Upper lobe of right lung (tissue), 1 donor: Measurements from ENCODE around the gene IFNA21. TPM values are rescaled to one million over a fixed set of nuclear protein-coding genes. Genes with fewer than 3 reads are reported as not detected.

Source experiments
- ATAC-seq: fragments of 200-7000 bp; cut with Tn5 transposase; one replicate; pipeline ENCODE4 v1.9.1; 2020; ENCODE audit warnings: mild to moderate bottlenecking, moderate library complexity
- DNase-seq: peaks from one replicate; pipeline ENCODE4 v3.0.0-alpha.2; 2020
- H3K27ac ChIP-seq: fragments of 200-600 bp; one replicate; pipeline ENCODE4 v1.8.0; 2022
- H3K27me3 ChIP-seq: fragments of 200-600 bp; one replicate; pipeline ENCODE4 v1.8.0; 2022; ENCODE audit warnings: mild to moderate bottlenecking
- H3K36me3 ChIP-seq: fragments of 200-600 bp; one replicate; pipeline ENCODE4 v1.8.0; 2022
- H3K4me1 ChIP-seq: fragments of 200-600 bp; one replicate; pipeline ENCODE4 v1.8.0; 2022
- H3K4me3 ChIP-seq: fragments of 200-600 bp; one replicate; pipeline ENCODE4 v1.8.0; 2022; ENCODE audit warnings: mild to moderate bottlenecking
- H3K9me3 ChIP-seq: fragments of 200-600 bp; one replicate; pipeline ENCODE4 v1.8.0; 2022
- intact Hi-C: fragments of 100-400 bp; cut with DNase I; formaldehyde crosslinking; loops from one replicate; pipeline ENCODE4 v1.11.0; 2022
- total RNA-seq: library from RNA; stranded (reverse); fragmentation: NEBNext Ultra II Directional; extraction: Animal tissue kit (Norgen Biotek cat#: 25700); gene quantifications from one replicate; pipeline ENCODE4 v1.2.1, GENCODE V29; 2021
- TF ChIP-seq, protein P1 (sequence below): fragments of 200-600 bp; IDR thresholded peaks from one replicate; pipeline ENCODE4 v1.8.0; 2022; ENCODE audit warnings: antibody characterized with exemption
- donor health status: DM: no; HTN: yes; CAD: no; lungs with severe emphysema.

Gene IFNA21
- total RNA-seq, 1 donor from 2014 or later, result not detected

GRCh38 chr9:21121595-21122251 is 44.7 kb downstream of the IFNA21 start:
- TF ChIP-seq, protein P1, sequence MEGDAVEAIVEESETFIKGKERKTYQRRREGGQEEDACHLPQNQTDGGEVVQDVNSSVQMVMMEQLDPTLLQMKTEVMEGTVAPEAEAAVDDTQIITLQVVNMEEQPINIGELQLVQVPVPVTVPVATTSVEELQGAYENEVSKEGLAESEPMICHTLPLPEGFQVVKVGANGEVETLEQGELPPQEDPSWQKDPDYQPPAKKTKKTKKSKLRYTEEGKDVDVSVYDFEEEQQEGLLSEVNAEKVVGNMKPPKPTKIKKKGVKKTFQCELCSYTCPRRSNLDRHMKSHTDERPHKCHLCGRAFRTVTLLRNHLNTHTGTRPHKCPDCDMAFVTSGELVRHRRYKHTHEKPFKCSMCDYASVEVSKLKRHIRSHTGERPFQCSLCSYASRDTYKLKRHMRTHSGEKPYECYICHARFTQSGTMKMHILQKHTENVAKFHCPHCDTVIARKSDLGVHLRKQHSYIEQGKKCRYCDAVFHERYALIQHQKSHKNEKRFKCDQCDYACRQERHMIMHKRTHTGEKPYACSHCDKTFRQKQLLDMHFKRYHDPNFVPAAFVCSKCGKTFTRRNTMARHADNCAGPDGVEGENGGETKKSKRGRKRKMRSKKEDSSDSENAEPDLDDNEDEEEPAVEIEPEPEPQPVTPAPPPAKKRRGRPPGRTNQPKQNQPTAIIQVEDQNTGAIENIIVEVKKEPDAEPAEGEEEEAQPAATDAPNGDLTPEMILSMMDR, result no peak
- H3K27me3 ChIP-seq, result no peaks in the 10 kb centered on the region
- ATAC-seq, result no peak
- no peak overlapping the region for H3K27ac ChIP-seq
- H3K4me3 ChIP-seq, result no peak overlapping the region
- no peaks in the 10 kb centered on the region for H3K9me3 ChIP-seq
- DNase-seq, result no peak
- no peaks in the 10 kb centered on the region for H3K36me3 ChIP-seq
- H3K4me1 ChIP-seq, result peaks cover 4% of the 10 kb centered on the region
- intact Hi-C loops, result no loop called here

GRCh38 chr9:21121079-21121478 is 45.4 kb downstream of the IFNA21 start:
- Histone ChIP-seq H3K4me3 (no peak overlapping the region), H3K27me3 (no peaks in the 10 kb centered on the region), H3K4me1 (peaks cover 4% of the 10 kb centered on the region), H3K9me3 (no peaks in the 10 kb centered on the region), H3K27ac (no peak overlapping the region), H3K36me3 (no peaks in the 10 kb centered on the region)
- intact Hi-C loops, result no loop called here
- no peak for DNase-seq
- ATAC-seq, result no peak
- TF ChIP-seq, protein P1, result no peak

DNA sequence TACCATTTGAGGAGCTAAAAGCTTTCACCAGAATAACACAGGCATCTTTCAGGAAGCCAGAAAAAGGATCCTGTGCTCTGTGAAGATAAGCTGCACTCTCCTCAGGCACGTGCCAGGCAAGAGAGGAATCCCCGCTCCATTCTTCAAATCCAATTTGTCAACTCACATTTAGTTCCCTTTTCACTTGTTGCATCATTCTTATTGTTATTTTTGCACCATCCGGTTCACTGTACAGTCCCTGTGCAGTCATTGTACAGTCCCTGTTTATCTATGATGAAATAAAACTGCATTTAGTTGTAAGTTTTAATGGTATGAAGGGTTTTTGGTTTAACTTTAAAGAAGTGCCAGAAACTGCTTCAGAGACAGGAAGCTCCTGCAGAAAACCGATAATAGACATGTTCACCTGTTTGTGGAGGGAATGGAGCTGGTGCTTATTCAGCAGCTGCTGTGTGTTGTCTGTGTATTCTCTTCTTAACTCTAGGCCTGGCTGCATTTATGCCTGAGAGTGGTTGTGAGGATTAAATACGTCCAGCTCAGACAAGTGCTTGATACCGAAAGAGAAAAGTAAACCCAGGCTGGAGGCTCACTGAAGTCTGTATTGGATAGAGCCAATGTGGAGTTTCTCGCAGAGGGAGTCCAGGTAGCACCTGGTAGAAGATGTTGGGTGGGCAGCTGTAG is 47.2 kb downstream of the IFNA21 start:
- intact Hi-C loops, result loop anchor here (10.0 kb wide), 1 partner anchor 1194 kb away; no protein-coding TSS in a partner anchor
- DNase-seq (no peak), ATAC-seq (peak; percentile 77)
- no peak overlapping the region for H3K4me3 ChIP-seq
- no peaks in the 10 kb centered on the region for H3K9me3 ChIP-seq
- TF ChIP-seq, protein P1, result no peak
- peaks cover 4% of the 10 kb centered on the region for H3K4me1 ChIP-seq
- H3K36me3 ChIP-seq, result no peaks in the 10 kb centered on the region
- H3K27me3 ChIP-seq, result no peaks in the 10 kb centered on the region
- H3K27ac ChIP-seq, result no peak overlapping the region

Other genes starting within 250 kb of the IFNA21 start
- gene HACD4, start 135.0 kb downstream of the IFNA21 start, total RNA-seq, result 10.6 TPM
- not detected for gene IFNB1, start 88.7 kb downstream of the IFNA21 start, total RNA-seq
- not detected for gene IFNW1, start 24.8 kb downstream of the IFNA21 start, total RNA-seq
- not detected for gene IFNA4, start 20.9 kb upstream of the IFNA21 start, total RNA-seq
- not detected for gene IFNA7, start 35.5 kb upstream of the IFNA21 start, total RNA-seq
- gene IFNA10, start 40.5 kb upstream of the IFNA21 start, total RNA-seq, result not detected
- gene IFNA16, start 50.7 kb upstream of the IFNA21 start, total RNA-seq, result not detected
- not detected for gene IFNA17, start 61.6 kb upstream of the IFNA21 start, total RNA-seq
- gene IFNA14, start 73.3 kb upstream of the IFNA21 start, total RNA-seq, result not detected
- gene IFNA5, start 138.7 kb upstream of the IFNA21 start, total RNA-seq, result not detected
- 22.2 TPM for gene KLHL9, start 168.7 kb upstream of the IFNA21 start, total RNA-seq
- gene IFNA6, start 184.2 kb upstream of the IFNA21 start, total RNA-seq, result not detected
- gene IFNA13, start 201.4 kb upstream of the IFNA21 start, total RNA-seq, result not detected
- not detected for gene IFNA2, start 218.7 kb upstream of the IFNA21 start, total RNA-seq
- gene IFNA8, start 242.5 kb upstream of the IFNA21 start, total RNA-seq, result not detected